Chondrocyte (in vitro differentiated cells): ENCODE results near the gene MRPL18. TPM values are rescaled to one million over a fixed set of nuclear protein-coding genes. Genes with fewer than 3 reads are reported as not detected.
A peak's percentile ranks its signal among the peaks of the same experiment; 100 is the strongest.

Source experiments
- DNase-seq: peaks from one replicate; pipeline ENCODE4 v3.0.0; 2021; ENCODE audit warnings: mixed read lengths, low spot score
- H3K27ac Mint-ChIP-seq: one replicate; pipeline ENCODE4 v1.8.0; 2021; ENCODE audit warnings: mild to moderate bottlenecking, moderate library complexity, mixed read lengths; ENCODE audit not compliant: unreplicated experiment
- H3K27me3 Mint-ChIP-seq: 2 replicates; pipeline ENCODE4 v1.8.0; 2021; ENCODE audit warnings: low read depth, mixed read lengths
- H3K36me3 Mint-ChIP-seq: 2 replicates; pipeline ENCODE4 v1.8.0; 2021; ENCODE audit warnings: low read depth, mixed read lengths
- H3K4me1 Mint-ChIP-seq: 2 replicates; pipeline ENCODE4 v1.8.0; 2021; ENCODE audit warnings: low read depth, mild to moderate bottlenecking, mixed read lengths
- H3K4me3 Mint-ChIP-seq: one replicate; pipeline ENCODE4 v1.8.0; 2021; ENCODE audit warnings: mild to moderate bottlenecking, moderate library complexity, mixed read lengths; ENCODE audit not compliant: unreplicated experiment
- H3K9me3 Mint-ChIP-seq: 2 replicates; pipeline ENCODE4 v1.8.0; 2021; ENCODE audit warnings: low read depth, mixed read lengths
- total RNA-seq: library from RNA; stranded (reverse); gene quantifications from 3 replicates; pipeline ENCODE4 v1.2.1, GENCODE V29; 2021
- TF ChIP-seq, protein P1 (sequence below): fragments of 200-600 bp; sonication (generic); IDR thresholded peaks from 2 replicates; pipeline ENCODE4 v1.5.0; 2021; ENCODE audit warnings: antibody characterized with exemption, mild to moderate bottlenecking, moderate library complexity

MRPL18 gene
- total RNA-seq, 1 donor from 2014 or later = 53.1 TPM

DNA sequence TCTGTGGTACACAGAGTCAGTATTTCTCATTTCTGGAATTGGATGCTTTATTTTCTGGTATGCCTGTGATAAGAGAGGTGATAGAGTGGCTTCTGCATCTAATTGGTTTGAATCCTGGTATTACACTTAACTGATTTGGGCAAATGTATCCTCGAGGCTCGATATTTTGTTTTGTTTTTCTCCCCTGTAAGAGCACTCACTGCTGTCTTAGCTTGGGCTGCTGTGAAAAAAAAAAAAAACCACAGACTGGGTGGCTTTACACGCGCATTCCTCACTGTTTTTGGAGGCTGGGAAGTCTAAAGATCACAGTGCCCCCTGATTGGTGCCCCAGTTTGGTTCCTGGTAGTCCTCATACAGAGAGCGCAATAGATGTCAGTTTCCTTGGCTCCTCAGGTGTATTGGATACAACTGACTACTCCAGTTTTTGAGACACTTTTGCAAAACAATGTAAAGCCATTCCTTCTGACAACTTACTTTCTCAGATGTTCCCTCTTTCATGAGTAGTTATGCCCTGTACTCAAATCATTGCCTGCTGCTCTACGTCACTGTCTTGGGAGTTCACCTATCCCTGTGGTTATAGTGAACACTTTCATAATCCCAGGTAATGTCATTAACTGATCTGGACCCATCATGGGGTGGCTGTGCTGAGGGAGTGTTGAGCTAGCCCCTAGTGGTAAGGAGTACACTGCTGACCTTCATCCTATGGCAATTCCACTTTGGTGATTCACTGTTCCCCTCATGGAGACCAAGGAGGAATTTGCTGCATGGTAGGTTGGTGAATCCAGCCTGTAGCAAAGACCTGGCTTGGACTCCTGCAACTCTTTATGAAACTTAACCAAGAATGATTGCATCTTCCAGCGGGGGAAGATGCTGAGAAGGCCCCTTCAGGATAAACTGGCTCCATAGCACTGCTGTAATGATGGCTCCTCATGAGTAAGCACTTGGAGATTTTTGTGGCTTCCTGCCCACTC is 32.0 kb upstream of the MRPL18 start:
- no peak for DNase-seq
- TF ChIP-seq, protein P1, sequence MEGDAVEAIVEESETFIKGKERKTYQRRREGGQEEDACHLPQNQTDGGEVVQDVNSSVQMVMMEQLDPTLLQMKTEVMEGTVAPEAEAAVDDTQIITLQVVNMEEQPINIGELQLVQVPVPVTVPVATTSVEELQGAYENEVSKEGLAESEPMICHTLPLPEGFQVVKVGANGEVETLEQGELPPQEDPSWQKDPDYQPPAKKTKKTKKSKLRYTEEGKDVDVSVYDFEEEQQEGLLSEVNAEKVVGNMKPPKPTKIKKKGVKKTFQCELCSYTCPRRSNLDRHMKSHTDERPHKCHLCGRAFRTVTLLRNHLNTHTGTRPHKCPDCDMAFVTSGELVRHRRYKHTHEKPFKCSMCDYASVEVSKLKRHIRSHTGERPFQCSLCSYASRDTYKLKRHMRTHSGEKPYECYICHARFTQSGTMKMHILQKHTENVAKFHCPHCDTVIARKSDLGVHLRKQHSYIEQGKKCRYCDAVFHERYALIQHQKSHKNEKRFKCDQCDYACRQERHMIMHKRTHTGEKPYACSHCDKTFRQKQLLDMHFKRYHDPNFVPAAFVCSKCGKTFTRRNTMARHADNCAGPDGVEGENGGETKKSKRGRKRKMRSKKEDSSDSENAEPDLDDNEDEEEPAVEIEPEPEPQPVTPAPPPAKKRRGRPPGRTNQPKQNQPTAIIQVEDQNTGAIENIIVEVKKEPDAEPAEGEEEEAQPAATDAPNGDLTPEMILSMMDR = peak; percentile 16
- no peaks in the 10 kb centered on the region for H3K27me3 Mint-ChIP-seq
- H3K9me3 Mint-ChIP-seq = no peaks in the 10 kb centered on the region
- no peak overlapping the region for H3K4me3 Mint-ChIP-seq
- peaks cover 30% of the 10 kb centered on the region for H3K36me3 Mint-ChIP-seq
- H3K27ac Mint-ChIP-seq = peak overlapping the region; percentile 38
- peaks cover 39% of the 10 kb centered on the region for H3K4me1 Mint-ChIP-seq

DNA sequence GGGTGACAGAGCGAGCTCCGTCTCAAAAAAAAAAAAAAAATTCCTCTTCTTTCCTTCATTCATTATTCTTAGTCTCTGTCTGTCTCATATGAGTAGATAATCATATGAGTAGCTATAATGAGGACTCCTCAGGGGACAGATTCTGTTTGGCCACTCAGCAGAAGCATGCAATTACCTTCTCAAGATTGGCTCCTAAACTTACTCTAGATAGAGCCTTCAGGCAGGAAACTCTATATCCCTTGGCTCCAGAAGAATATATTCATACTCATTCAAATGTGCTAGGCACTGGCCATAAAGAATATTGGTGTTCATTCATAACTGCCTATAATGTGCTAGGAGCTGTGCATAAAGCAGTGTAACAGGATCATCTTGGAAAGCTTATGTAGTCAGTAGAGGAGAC is 30.6 kb upstream of the MRPL18 start:
- peaks cover 39% of the 10 kb centered on the region for H3K4me1 Mint-ChIP-seq
- H3K4me3 Mint-ChIP-seq = no peak overlapping the region
- no peak for DNase-seq
- peaks cover 23% of the 10 kb centered on the region for H3K36me3 Mint-ChIP-seq
- no peaks in the 10 kb centered on the region for H3K27me3 Mint-ChIP-seq
- no peaks in the 10 kb centered on the region for H3K9me3 Mint-ChIP-seq
- TF ChIP-seq, protein P1 = no peak
- H3K27ac Mint-ChIP-seq = peak overlapping the region; percentile 65

DNA sequence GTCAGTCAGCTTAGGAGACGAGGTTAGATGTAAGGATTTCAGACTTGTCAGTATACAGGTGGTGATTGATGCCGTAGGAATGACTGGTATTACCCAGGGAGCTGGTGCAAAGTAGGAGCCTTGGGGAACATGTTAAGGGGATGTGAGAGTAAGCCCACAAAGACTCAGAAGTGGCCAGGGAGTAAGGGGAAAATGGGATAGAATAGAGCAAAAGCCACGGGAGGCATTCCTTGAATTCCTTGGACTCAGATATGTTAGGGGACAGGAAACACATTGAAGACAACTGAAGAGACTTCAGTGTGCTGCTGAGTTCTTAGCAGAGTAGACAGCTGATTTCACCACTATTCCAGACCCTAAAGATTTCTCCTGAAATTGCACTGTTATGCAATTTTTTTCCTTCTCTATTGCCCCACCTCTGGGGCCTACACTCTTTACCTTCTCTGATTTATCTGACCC is 29.6 kb upstream of the MRPL18 start:
- Mint-ChIP-seq H3K27ac (peak overlapping the region; percentile 98), H3K27me3 (no peaks in the 10 kb centered on the region), H3K36me3 (peaks cover 17% of the 10 kb centered on the region), H3K4me3 (peak overlapping the region; percentile 85), H3K9me3 (no peaks in the 10 kb centered on the region), H3K4me1 (peaks cover 39% of the 10 kb centered on the region)
- TF ChIP-seq, protein P1 = no peak
- no peak for DNase-seq

DNA sequence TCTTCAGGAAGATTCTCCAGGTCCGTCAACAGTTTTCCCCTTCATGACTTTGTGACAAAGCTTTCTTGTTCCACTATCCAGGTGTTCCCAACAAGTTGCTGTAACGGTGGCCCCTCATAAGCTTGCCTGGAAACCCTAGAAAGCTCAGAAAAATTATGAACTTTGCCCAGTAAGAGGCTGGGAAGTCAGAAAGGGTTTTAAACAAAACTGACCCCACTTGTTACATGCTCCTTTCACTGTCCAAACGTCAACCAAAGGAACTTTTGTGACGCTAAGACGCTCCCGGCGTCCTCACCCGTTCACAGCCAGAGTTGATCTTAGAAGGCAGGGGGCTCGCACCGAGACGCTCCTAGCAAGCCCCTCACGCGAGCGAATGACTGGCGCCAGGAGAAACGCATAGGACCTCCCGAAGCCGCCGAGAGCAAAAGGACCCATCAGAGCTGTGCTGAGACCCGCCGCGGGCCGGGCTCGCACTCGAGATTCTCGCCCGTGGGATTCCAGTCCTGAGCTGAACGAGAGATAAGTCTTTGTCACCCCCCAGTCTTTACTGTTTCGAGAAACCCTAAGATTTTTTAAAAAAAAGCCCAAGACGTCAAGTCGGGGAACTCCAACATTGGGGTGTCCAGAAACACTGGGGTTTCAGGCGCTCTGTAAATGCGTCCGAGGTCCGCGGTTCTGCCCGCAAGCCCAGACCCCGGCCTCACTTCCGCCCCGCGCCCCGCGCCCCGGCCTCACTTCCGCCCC is 29.0 kb upstream of the MRPL18 start:
- DNase-seq = no peak
- H3K9me3 Mint-ChIP-seq = no peaks in the 10 kb centered on the region

More for the DNA sequence above, 29.0 kb upstream of the MRPL18 start:
- Mint-ChIP-seq H3K27ac (peak overlapping the region; percentile 98), H3K36me3 (peaks cover 15% of the 10 kb centered on the region), H3K4me1 (peaks cover 39% of the 10 kb centered on the region), H3K4me3 (peak overlapping the region; percentile 85), H3K27me3 (no peaks in the 10 kb centered on the region)
- TF ChIP-seq, protein P1 = no peak
